Bone marrow (tissue), 2 donors: ENCODE results near the gene FAM219B.
"Not testable (repeated sequence)": the region's sequence is repeated elsewhere in the genome, so short reads cannot be mapped to it uniquely, and the experiment has no call there.

Source experiments
- DNase-seq, 2 donors: peaks; one replicate each; lab custom pipeline; 2025; lab: John Stamatoyannopoulos, UW

FAM219B gene, protein sequence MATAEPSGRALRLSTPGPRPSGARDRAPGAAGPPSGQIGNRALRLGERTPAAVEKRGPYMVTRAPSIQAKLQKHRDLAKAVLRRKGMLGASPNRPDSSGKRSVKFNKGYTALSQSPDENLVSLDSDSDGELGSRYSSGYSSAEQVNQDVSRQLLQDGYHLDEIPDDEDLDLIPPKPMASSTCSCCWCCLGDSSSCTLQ

DNA sequence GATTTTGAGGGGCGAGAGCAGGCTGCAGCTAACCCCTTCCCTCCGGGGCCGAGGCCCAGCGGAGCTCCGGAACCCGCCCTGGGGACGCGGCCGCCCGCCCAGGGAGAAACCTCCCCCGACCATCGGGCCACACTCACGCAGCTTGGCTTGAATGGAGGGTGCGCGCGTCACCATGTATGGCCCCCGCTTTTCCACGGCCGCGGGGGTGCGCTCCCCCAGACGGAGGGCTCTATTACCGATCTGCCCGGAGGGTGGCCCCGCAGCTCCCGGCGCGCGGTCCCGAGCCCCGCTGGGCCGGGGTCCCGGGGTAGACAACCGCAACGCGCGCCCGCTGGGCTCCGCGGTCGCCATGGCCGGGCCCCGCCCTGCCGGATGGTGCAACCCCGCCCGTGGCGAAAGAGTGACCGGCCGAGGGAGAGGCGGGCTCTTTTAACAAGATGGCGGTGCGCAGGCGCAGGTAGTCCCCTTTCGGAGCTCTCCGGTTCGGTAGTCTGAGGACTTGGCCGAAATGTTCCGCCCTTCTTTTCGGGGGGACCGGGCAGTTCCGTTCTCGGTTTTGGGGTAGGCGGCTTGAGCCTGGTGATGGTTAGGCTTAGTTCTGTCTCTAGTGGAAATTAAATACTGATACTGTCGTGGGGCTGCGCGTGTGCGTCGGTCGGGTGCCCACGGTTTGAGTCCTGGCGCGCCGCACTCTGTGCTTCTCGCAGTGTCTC lies at the start of gene FAM219B:
TSS of gene FAM219B (minus strand) at position 402 of the 713 bp plus-strand sequence. CDS start at position 351, 51 bp downstream.
- DNase-seq: peak; percentile 51 to 87

DNA sequence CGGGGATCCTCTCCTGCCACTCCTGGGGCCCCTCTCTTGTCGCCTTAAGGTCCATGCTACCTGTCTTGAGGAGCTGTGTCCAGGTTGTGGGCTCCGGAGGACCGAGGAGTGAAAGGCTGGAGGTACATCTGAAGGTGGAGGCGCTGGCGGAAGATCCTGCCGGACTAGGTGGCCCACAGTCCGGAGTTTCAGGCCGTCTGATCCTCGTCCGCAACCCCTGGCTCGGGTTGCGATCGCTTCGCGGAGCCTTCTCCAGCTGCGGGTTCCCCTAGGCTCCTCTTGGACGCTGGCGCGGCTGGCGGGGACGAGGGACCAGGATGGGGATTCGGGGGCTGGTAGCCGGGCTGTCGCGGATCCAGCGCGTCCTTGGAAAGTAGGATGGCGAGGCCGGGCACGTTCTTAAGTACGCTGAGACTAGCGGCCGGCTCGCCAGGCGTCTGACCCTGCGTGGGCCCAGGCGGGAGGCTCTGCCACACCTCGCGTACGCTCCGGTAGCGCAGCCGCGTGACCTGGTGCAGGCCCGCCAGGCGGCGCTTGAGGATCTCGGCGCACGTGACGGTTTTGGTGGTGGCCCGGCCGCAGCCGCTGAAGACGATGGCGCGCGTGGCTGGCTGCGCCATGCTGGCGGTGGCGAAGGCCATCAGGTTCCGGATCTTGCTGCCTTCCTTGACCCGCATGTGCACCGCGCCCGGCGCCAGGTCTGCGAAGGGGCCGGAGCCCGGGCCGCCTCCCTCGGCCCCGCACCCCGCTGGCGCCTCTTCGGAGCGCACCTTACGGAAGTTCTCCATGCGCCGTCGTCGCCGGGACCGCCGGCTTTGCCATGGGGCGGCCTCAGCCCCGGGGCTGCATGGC lies 49.4 kb upstream of the FAM219B start:
- DNase-seq: peak in 1 of 2 donors; percentile 49

DNA sequence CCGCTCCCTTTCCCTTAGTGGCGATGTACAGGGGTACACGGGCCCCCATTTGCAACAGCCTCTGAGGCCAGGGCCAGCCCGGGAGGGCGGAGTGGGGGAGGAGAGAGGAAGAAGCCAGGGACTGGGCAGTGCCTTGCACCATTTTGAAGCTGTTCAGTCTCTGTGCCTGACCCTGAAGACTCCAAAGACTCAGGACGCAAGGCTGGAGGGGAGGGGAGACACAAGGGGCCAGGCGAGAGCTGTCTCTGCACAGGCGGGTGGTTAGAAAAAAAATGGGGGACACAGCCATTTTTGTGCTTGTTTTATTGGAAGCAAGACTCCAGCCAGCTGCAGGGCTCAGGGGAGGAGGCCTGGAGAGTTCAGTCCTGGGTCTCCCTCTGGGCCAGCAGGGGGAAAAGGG lies 48.4 kb upstream of the FAM219B start:
- DNase-seq: no peak

DNA sequence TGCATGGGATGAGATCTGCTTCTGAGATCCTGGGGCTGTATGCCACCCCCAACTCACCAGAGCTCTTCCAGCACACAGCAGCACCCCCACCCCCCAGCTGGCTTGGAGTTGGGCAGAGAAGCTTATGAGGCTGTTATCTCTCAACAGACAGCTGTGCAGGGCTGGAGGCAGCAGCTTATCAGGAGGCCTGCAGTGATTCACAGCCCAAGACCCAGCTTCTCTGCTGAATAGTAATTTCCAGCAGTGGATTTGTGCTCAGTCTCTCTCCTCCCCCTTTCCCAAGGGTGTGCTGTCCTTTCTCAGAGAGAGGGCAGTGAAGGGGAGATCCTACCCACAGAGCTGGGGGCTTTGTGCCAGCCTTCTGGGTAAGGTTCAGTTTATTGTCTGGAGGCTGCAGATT lies 47.9 kb upstream of the FAM219B start:
- DNase-seq: no peak

DNA sequence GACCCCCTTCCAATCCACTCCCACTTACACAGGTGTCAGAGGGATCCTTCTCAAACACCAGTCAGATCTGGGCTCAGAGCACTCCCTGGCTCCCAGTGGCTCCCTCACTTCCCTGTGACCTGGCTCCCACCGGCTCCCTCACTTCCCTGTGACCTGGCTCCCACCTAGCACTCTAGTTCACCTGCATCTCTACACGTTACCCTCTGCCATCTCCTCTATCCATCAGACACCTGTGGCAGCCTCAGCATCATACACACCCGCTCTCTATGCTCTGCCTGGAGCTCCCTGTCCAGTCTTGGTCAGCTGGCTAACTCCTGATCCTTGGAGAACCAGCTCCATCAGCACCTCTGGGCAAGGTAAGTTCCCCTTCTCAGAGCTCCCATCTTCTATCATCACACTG lies 44.4 kb upstream of the FAM219B start:
- no peak for DNase-seq

GRCh38 chr15:74950078-74950908 lies 43.6 kb upstream of the FAM219B start:
- DNase-seq: peak; percentile 19 to 46

GRCh38 chr15:74937590-74938371 lies 31.1 kb upstream of the FAM219B start, which contains the start of gene COX5A:
Gene COX5A, minus strand, starts transcription at chr15:74938073. Its CDS starts 59 bp downstream, at chr15:74938014.
- DNase-seq: peak; percentile 72 to 82

DNA sequence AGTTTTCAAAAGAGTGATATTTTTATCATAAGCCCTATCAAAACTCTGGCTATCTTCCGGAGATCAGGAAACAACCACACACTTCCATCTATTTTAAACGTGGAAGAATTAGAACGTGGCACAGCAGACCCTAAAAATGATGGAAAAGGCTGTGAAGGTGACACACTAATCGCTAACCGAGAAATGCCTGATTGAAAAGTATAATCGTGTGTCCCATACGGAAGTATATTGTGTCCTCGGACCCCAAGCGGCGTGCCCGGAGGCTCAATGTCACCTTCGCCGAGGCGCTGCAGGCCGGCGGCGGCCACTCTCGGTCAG lies 30.6 kb upstream of the FAM219B start:
- DNase-seq: peak in 1 of 2 donors; percentile 43

- not testable (repeated sequence) for DNase-seq
Measured at GRCh38 chr15:74935193-74935592, 28.5 kb upstream of the FAM219B start.

GRCh38 chr15:74933573-74933972 lies 26.9 kb upstream of the FAM219B start:
- no peak for DNase-seq

- no peak for DNase-seq
Measured at GRCh38 chr15:74928771-74929198, 22.1 kb upstream of the FAM219B start.

GRCh38 chr15:74924525-74924924 lies 17.9 kb upstream of the FAM219B start:
- DNase-seq: no peak

DNA sequence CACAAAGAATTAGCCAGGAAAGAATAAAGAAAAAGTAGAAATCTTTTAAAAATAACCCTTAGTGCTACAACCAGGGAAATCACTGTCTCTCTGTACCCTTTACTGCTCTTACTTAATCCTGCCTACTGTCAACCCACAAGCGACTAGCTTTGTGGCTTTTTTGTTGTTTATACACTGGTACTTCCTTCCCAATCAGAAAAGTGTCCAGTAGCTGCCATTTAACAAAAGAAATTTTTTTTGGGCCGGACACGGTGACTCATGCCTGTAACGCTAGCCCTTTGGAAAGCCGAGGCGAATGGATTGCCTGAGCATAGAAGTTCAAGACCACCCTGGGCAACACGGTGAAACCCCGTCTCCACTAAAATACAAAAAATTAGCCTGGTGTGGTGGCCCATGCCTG lies 13.8 kb upstream of the FAM219B start:
- DNase-seq: no peak

DNA sequence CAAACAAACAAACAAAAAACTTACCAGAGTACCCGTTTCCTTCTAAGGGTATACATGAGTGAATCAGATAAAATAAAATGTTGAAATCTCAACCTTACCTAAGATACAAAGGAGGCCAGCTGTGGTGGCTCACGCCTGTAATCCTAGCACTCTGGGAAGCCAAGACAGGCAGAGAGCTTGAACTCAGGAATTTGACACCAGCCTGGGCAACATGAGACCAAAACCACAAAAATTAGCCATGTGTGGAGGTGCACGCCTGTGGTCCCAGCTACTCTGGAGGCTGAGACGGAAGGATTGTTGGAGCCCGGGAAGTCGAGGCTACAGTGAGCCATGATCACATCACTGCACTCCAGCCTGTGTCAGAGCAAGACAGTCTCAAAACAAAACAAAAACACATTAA lies 11.0 kb upstream of the FAM219B start:
- no peak for DNase-seq

- DNase-seq: not testable (repeated sequence)
Measured at GRCh38 chr15:74913799-74914198, 7.1 kb upstream of the FAM219B start.

DNA sequence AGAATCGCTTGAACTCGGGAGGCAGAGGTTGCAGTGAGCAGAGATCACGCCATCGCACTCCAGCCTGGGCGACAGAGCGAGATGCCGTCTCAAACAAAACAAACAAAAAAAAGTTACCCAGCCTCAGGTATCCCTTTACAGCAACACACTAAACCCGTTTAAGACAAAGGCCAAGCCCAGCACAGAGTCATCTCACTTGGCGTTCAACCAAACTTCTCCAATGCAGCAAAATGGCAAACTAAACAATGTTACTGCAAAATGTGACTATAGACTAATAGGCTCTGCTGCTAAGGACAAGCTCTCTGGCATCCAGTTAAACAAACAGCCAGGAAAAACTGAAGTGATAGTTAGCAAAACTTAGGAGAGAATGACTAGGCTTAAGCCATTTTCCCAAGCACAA lies 6.4 kb upstream of the FAM219B start:
- no peak for DNase-seq

DNA sequence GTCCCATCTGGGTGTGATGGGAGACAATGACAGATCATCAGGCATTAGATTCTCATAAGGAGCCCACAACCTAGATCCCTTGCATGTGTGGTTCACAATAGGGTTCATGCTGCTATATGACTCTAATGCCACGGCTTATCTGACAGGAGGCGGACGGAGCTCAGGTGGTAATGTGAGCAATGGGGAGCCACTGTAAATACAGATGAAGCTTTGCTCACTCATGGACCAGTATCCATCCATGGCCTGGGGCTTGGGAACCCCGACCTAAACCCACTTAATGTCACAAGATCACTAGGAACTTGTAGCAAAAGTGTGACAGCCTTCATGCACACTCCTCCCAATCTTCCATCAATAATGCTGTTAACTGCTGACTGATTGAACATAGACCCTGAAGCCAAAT lies 2.0 kb upstream of the FAM219B start:
- DNase-seq: no peak

DNA sequence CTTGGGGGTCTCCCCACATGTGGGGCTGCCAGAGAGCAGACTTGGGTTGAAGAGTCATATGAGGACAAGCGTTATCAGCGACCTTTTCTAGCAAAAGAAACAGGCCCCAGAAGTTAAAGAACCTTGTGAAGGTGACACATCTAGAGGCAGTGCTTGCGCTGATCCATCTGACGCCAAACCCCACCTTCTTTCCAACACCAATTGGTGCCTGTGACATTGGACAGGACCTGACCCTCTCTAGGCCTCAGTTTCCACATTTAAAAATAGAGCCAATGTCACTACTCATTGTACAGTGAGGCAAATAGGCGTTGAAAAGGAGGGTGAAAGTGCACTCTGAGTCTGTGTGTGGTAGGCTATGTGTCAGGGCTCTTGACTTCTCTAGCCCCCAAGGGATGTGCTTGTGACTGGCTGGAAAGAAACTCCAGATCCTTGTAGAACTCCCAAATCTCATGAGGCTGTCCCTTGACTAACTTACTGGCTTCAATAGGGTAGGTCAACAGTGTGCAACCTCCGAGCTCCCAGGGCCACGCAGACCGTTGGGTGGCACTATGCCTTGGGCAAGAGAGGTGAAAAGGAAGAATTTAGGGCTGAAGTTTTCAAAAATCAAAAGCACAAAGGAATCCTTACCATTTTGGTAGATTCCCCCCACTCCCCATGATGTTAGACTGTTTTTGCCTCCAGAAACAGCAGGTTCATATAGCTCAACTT lies 666 bp upstream of the FAM219B start:
- no peak for DNase-seq

DNA sequence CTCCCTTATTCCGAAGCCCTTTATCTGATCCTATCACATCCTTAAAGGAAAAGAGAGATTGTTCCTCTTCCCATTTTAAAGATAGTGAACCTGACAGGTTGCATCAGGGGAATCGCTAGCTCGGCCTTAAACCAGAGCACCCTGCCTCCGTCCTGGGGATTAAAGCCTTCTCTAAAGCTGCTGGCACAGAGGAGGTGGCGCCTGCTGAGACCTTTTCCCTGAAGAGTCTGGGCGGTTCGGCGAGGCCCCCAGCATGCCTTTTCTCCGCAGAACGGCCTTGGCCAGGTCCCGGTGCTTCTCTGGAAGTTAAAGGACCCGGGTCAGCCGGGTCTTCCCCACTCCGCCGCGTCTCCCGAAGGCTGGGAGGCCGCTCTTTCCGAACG lies 593 bp downstream of the FAM219B start:
- no peak for DNase-seq

DNA sequence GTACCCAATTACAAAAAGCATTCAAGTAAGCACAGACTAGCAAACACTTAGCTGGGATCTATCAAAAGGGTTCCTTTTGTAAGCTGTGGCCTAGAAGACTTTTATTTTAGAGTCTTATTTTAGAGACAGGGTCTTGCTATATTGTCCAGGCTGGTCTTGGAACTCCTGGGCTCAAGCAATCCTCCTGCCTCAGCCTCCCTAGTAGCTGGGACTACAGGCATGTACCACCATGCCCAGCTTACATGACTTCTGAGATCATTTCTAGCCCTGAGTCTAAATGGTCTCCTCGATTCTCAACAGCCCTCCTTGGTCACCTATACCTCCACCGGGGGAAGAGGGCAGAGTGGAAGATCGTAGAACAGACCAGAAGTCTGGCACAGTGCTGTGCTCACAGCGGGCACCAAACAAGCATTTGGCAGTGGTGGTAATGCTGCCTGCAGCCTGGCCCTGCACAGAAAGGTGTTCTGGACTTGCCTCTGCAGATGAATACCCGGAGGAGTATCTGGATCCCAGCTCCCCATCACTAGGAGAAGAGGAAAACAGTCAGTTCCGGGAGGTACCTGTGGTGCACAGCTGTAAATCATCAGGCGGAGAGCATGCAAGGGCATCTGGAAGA lies 2.4 kb downstream of the FAM219B start:
- DNase-seq: no peak
